ENCODE measurements around the gene TBC1D8. TPM values are rescaled to one million over a fixed set of nuclear protein-coding genes. Genes with fewer than 3 reads are reported as not detected.

TBC1D8 gene
- total RNA-seq, 1 experiment from 2014 or later, result 139 TPM

GRCh38 chr2:100962366-100963025 is 188.7 kb downstream of the TBC1D8 start:
- no peak for ATAC-seq
- no peaks in the 10 kb centered on the region for H3K9me3 ChIP-seq (ENCODE audit: control insufficient read depth, insufficient read depth, low read depth, low read length)
- H3K4me1 ChIP-seq (ENCODE audit: control insufficient read depth, insufficient read depth, low read length), result no peaks in the 10 kb centered on the region
- no peaks in the 10 kb centered on the region for H3K36me3 ChIP-seq (ENCODE audit: control insufficient read depth, insufficient read depth, low read length)
- ChIA-PET POLR2A (no interaction called here), CTCF (no interaction called here)
- in situ Hi-C loops (cut with HindIII; ENCODE audit: low pct_unique_long_range_greater_than_20kb, low sequenced_read_pairs) (no loop called here), intact Hi-C loops (cut with micrococcal nuclease; ENCODE audit: unreplicated experiment) (no loop called here)
- TF ChIP-seq TCF7L2 (IDR thresholded peaks at IDR 0.05; ENCODE audit: low read depth, low read length) (no peak), SIN3A (IDR thresholded peaks at IDR 0.05; ENCODE audit: borderline replicate concordance, insufficient read depth, low read depth, low read length) (no peak)
- TF ChIP-seq, protein P1, sequence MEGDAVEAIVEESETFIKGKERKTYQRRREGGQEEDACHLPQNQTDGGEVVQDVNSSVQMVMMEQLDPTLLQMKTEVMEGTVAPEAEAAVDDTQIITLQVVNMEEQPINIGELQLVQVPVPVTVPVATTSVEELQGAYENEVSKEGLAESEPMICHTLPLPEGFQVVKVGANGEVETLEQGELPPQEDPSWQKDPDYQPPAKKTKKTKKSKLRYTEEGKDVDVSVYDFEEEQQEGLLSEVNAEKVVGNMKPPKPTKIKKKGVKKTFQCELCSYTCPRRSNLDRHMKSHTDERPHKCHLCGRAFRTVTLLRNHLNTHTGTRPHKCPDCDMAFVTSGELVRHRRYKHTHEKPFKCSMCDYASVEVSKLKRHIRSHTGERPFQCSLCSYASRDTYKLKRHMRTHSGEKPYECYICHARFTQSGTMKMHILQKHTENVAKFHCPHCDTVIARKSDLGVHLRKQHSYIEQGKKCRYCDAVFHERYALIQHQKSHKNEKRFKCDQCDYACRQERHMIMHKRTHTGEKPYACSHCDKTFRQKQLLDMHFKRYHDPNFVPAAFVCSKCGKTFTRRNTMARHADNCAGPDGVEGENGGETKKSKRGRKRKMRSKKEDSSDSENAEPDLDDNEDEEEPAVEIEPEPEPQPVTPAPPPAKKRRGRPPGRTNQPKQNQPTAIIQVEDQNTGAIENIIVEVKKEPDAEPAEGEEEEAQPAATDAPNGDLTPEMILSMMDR (IDR thresholded peaks at IDR 0.05), result no peak
- H3K4me3 ChIP-seq (ENCODE audit: low read depth in 2 of 2, low read length in 2 of 2), result no peak overlapping the region
- no peaks in the 10 kb centered on the region for H3K27me3 ChIP-seq (ENCODE audit: control insufficient read depth, insufficient read depth, low read length)
- H3K27ac ChIP-seq (ENCODE audit: low read length), result no peak overlapping the region
- DNase-seq (ENCODE audit: low read depth, low spot score), result no peak
- no TSS peak for BruUV-seq (replicated peaks)

- in situ Hi-C loops (cut with HindIII; ENCODE audit: low pct_unique_long_range_greater_than_20kb, low sequenced_read_pairs), result no loop called here
- ChIA-PET POLR2A (no interaction called here), CTCF (no interaction called here)
- intact Hi-C loops (cut with micrococcal nuclease; ENCODE audit: unreplicated experiment), result no loop called here
- no TSS peak for BruUV-seq (replicated peaks)
- Histone ChIP-seq H3K4me3 (ENCODE audit: low read depth in 2 of 2, low read length in 2 of 2) (no peak overlapping the region), H3K9me3 (ENCODE audit: control insufficient read depth, insufficient read depth, low read depth, low read length) (no peaks in the 10 kb centered on the region), H3K4me1 (ENCODE audit: control insufficient read depth, insufficient read depth, low read length) (no peaks in the 10 kb centered on the region), H3K27me3 (ENCODE audit: control insufficient read depth, insufficient read depth, low read length) (no peaks in the 10 kb centered on the region), H3K36me3 (ENCODE audit: control insufficient read depth, insufficient read depth, low read length) (no peaks in the 10 kb centered on the region), H3K27ac (ENCODE audit: low read length) (no peak overlapping the region)
- ATAC-seq (no peak), DNase-seq (ENCODE audit: low read depth, low spot score) (no peak)
- TF ChIP-seq TCF7L2 (IDR thresholded peaks at IDR 0.05; ENCODE audit: low read depth, low read length), result no peak
- TF ChIP-seq, protein P2, sequence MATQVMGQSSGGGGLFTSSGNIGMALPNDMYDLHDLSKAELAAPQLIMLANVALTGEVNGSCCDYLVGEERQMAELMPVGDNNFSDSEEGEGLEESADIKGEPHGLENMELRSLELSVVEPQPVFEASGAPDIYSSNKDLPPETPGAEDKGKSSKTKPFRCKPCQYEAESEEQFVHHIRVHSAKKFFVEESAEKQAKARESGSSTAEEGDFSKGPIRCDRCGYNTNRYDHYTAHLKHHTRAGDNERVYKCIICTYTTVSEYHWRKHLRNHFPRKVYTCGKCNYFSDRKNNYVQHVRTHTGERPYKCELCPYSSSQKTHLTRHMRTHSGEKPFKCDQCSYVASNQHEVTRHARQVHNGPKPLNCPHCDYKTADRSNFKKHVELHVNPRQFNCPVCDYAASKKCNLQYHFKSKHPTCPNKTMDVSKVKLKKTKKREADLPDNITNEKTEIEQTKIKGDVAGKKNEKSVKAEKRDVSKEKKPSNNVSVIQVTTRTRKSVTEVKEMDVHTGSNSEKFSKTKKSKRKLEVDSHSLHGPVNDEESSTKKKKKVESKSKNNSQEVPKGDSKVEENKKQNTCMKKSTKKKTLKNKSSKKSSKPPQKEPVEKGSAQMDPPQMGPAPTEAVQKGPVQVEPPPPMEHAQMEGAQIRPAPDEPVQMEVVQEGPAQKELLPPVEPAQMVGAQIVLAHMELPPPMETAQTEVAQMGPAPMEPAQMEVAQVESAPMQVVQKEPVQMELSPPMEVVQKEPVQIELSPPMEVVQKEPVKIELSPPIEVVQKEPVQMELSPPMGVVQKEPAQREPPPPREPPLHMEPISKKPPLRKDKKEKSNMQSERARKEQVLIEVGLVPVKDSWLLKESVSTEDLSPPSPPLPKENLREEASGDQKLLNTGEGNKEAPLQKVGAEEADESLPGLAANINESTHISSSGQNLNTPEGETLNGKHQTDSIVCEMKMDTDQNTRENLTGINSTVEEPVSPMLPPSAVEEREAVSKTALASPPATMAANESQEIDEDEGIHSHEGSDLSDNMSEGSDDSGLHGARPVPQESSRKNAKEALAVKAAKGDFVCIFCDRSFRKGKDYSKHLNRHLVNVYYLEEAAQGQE (IDR thresholded peaks at IDR 0.05; ENCODE audit: insufficient read depth in 1 of 2, low read depth in 2 of 2, low read length in 1 of 2), result no peak
- TF ChIP-seq SIN3A (IDR thresholded peaks at IDR 0.05; ENCODE audit: borderline replicate concordance, insufficient read depth, low read depth, low read length), result no peak
- TF ChIP-seq, protein P1 (IDR thresholded peaks at IDR 0.05), result no peak
- TF ChIP-seq POLR2AphosphoS5 (IDR thresholded peaks at IDR 0.05; ENCODE audit: low read depth, low read length), result no peak
These were observed 190.5 kb downstream of the TBC1D8 start for GRCh38 chr2:100960688-100961087.

All from Panc1 (cell line).